GM18517 (cell line): ENCODE measurements around the gene PNMA5.
"Not testable (repeated sequence)": the region's sequence is repeated elsewhere in the genome, so short reads cannot be mapped to it uniquely, and the experiment has no call there.

Experiments used
- ATAC-seq: cut with Tn5 transposase; IDR thresholded peaks from one replicate; pipeline ENCODE4 v1.9.1; 2021; ENCODE audit warnings: mild to moderate bottlenecking, moderate library complexity; ENCODE audit not compliant: unreplicated experiment

Gene PNMA5

GRCh38 chrX:152993933-152994332 lies at the start of gene PNMA5:
TSS of gene PNMA5 (minus strand) at chrX:152994116. CDS start at chrX:152991598, 2,518 bp downstream.
- no peak for ATAC-seq

- peak; percentile 81 for ATAC-seq
These were observed 38.6 kb upstream of the PNMA5 start for GRCh38 chrX:153032397-153033118.

GRCh38 chrX:153030801-153031200 lies 36.9 kb upstream of the PNMA5 start:
- ATAC-seq, result no peak

- ATAC-seq, result no peak
These were observed 36.0 kb upstream of the PNMA5 start for GRCh38 chrX:153029875-153030274.

- no peak for ATAC-seq
These were observed 35.2 kb upstream of the PNMA5 start for GRCh38 chrX:153029162-153029561.

GRCh38 chrX:153028487-153028886 lies 34.6 kb upstream of the PNMA5 start:
- not testable (repeated sequence) for ATAC-seq

- not testable (repeated sequence) for ATAC-seq
These were observed 32.6 kb upstream of the PNMA5 start for GRCh38 chrX:153026501-153026900.

GRCh38 chrX:153019166-153019565 lies 25.2 kb upstream of the PNMA5 start:
- ATAC-seq, result no peak

- not testable (repeated sequence) for ATAC-seq
These were observed 23.3 kb upstream of the PNMA5 start for GRCh38 chrX:153017174-153017573.

- ATAC-seq, result no peak
These were observed 10.9 kb upstream of the PNMA5 start for GRCh38 chrX:153004780-153005179.

- no peak for ATAC-seq
These were observed 10.1 kb upstream of the PNMA5 start for GRCh38 chrX:153003981-153004380.

- ATAC-seq, result not testable (repeated sequence)
These were observed 8.3 kb upstream of the PNMA5 start for GRCh38 chrX:153002182-153002581.

GRCh38 chrX:152997337-152997736 lies 3.4 kb upstream of the PNMA5 start:
- no peak for ATAC-seq

- ATAC-seq, result no peak
These were observed 1.8 kb downstream of the PNMA5 start for GRCh38 chrX:152992115-152992514.

- no peak for ATAC-seq
These were observed 2.8 kb downstream of the PNMA5 start for GRCh38 chrX:152991123-152991522.

- ATAC-seq, result no peak
These were observed 4.6 kb downstream of the PNMA5 start for GRCh38 chrX:152989292-152989658.

- ATAC-seq, result no peak
These were observed 5.2 kb downstream of the PNMA5 start for GRCh38 chrX:152988536-152989291.

GRCh38 chrX:152987801-152988200 lies 6.1 kb downstream of the PNMA5 start:
- no peak for ATAC-seq

- ATAC-seq, result not testable (repeated sequence)
These were observed 6.8 kb downstream of the PNMA5 start for GRCh38 chrX:152987156-152987555.

GRCh38 chrX:152985383-152985782 lies 8.5 kb downstream of the PNMA5 start:
- not testable (repeated sequence) for ATAC-seq

- ATAC-seq, result no peak
These were observed 25.7 kb downstream of the PNMA5 start for GRCh38 chrX:152968193-152968592.

GRCh38 chrX:152960115-152960514 lies 33.8 kb downstream of the PNMA5 start:
- ATAC-seq, result no peak
